Vagina (tissue), 2 donors: Measurements from ENCODE around the gene CCDC47. TPM values are rescaled to one million over a fixed set of nuclear protein-coding genes. Genes with fewer than 3 reads are reported as not detected.

ENCODE experiments used
- DNase-seq, 2 donors: peaks; one replicate each; pipeline ENCODE4 v3.0.0-alpha.2; 2017; ENCODE audit errors: extremely low spot score in 2 of 2
- H3K27ac ChIP-seq: fragments of 200-600 bp; sonication (generic); one replicate; pipeline ENCODE4 v1.5.1; 2019
- H3K27me3 ChIP-seq: fragments of 200-600 bp; sonication (generic); one replicate; pipeline ENCODE4 v1.5.1; 2019
- H3K36me3 ChIP-seq, 2 donors: fragments of 200-600 bp; sonication (generic); one replicate each; pipeline ENCODE4 v1.5.1; 2017 to 2019
- H3K4me1 ChIP-seq: fragments of 200-600 bp; sonication (generic); one replicate; pipeline ENCODE4 v1.5.1; 2019
- H3K4me3 ChIP-seq, 2 donors: fragments of 200-600 bp; sonication (generic); 1 replicate in 1 of 2; 2 replicates in 1 of 2; pipeline ENCODE4 v1.5.1; 2016 to 2019
- H3K9me3 ChIP-seq: fragments of 200-600 bp; sonication (generic); one replicate; pipeline ENCODE4 v1.5.1; 2019
- CTCF ChIP-seq, 3 experiments: fragments of 450-650 bp in 2 of 3; fragments of 200-600 bp in 1 of 3; sonication (generic) in 1 of 3; IDR thresholded peaks; one replicate each; pipeline ENCODE4 v1.5.1; 2017 to 2019; ENCODE audit warnings: antibody characterized with exemption in 3 of 3, mild to moderate bottlenecking in 2 of 3, moderate library complexity in 2 of 3
- POLR2A ChIP-seq, 2 donors: fragments of 450-650 bp; IDR thresholded peaks; one replicate each; pipeline ENCODE4 v1.6.1; 2017; ENCODE audit warnings: antibody characterized with exemption in 2 of 2, mild to moderate bottlenecking in 2 of 2, moderate library complexity in 2 of 2
- POLR2AphosphoS5 ChIP-seq, 2 donors: sonication (generic); formaldehyde crosslinking; IDR thresholded peaks; one replicate each; pipeline ENCODE4 v1.9.0; 2017; ENCODE audit warnings: antibody characterized with exemption in 2 of 2, mild to moderate bottlenecking in 2 of 2, low read depth in 1 of 2; ENCODE audit not compliant: insufficient read depth in 1 of 2
- intact Hi-C: fragments of 100-400 bp; cut with DNase I; formaldehyde crosslinking; loops from one replicate; pipeline ENCODE4 v1.15.1; 2023
- total RNA-seq: library from RNA; depleted of rRNA; stranded (reverse); fragments of >200 nt; gene quantifications from one replicate; pipeline ENCODE4 v1.2.3, GENCODE V29; 2016

The CCDC47 gene
- total RNA-seq, 1 donor from 2014 or later = 66.5 TPM

- Histone ChIP-seq H3K36me3 (peaks cover 0 to 39% of the 10 kb centered on the region in 2 donors), H3K27ac (no peak overlapping the region), H3K9me3 (no peaks in the 10 kb centered on the region), H3K27me3 (no peaks in the 10 kb centered on the region), H3K4me3 (no peak overlapping the region), H3K4me1 (peaks cover 9% of the 10 kb centered on the region)
- intact Hi-C loops = no loop called here
- DNase-seq = no peak
- no peak for TF ChIP-seq POLR2A (IDR thresholded peaks at IDR 0.05)
- TF ChIP-seq CTCF (IDR thresholded peaks at IDR 0.05) = no peak
- no peak for TF ChIP-seq POLR2AphosphoS5 (IDR thresholded peaks at IDR 0.05; ENCODE audit: insufficient read depth in 1 of 2, low read depth in 1 of 2)
Measured at GRCh38 chr17:63785556-63785955, 12.2 kb upstream of the CCDC47 start.

GRCh38 chr17:63783522-63783921 lies 10.1 kb upstream of the CCDC47 start:
- no peak for DNase-seq
- peaks cover 0 to 24% of the 10 kb centered on the region in 2 donors for H3K36me3 ChIP-seq
- TF ChIP-seq CTCF (IDR thresholded peaks at IDR 0.05) (no peak), POLR2AphosphoS5 (IDR thresholded peaks at IDR 0.05; ENCODE audit: insufficient read depth in 1 of 2, low read depth in 1 of 2) (no peak), POLR2A (IDR thresholded peaks at IDR 0.05) (no peak)
- no peaks in the 10 kb centered on the region for H3K9me3 ChIP-seq
- no peak overlapping the region for H3K4me3 ChIP-seq
- intact Hi-C loops = no loop called here
- no peak overlapping the region for H3K27ac ChIP-seq
- H3K4me1 ChIP-seq = peaks cover 26% of the 10 kb centered on the region
- H3K27me3 ChIP-seq = no peaks in the 10 kb centered on the region

DNA sequence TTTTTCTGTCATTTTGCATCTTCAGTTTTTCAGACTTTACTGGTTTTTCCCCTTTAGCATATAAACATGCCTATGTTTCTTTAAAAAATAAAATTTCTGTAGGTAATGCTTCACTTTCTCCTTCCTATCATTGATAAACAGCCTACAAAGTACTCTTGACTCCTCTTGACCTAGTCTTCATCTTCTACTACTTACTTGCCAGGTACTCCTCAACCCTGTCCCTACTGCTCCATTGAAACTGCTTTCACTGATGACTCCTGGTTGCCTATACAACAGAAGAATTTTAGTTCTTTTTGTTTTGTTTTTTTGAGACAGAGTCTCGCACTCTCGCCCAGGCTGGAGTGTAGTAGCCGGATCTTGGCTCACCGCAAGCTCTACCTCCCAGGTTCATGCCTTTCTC lies 7.5 kb upstream of the CCDC47 start:
- TF ChIP-seq POLR2AphosphoS5 (IDR thresholded peaks at IDR 0.05; ENCODE audit: insufficient read depth in 1 of 2, low read depth in 1 of 2) = no peak
- Histone ChIP-seq H3K27me3 (no peaks in the 10 kb centered on the region), H3K27ac (no peak overlapping the region), H3K4me1 (peaks cover 49% of the 10 kb centered on the region), H3K36me3 (peaks cover 0 to 3% of the 10 kb centered on the region in 2 donors), H3K4me3 (no peak overlapping the region), H3K9me3 (no peaks in the 10 kb centered on the region)
- no peak for DNase-seq
- intact Hi-C loops = no loop called here

DNA sequence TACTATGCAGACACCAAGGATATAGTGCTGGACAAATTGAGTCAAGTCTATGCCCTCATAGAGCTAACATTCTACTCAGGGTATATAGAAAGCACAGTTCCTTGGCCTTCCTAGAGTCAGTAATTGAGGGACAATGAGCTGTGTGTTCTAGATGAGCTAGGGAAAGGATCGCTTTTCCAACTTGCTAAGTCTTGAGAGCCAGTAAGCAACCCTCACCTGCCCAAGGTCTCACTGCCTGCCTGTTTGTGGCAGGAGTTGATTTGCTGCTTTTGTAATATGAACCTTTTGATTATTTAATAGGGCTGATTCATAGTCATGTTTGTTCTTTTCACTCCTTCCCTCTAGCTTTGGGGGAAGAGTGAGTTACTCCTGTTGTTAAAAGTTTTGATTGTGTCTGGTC lies 7.1 kb upstream of the CCDC47 start:
- TF ChIP-seq POLR2A (IDR thresholded peaks at IDR 0.05) (no peak), POLR2AphosphoS5 (IDR thresholded peaks at IDR 0.05; ENCODE audit: insufficient read depth in 1 of 2, low read depth in 1 of 2) (no peak), CTCF (IDR thresholded peaks at IDR 0.05) (no peak)
- peaks cover 0 to 3% of the 10 kb centered on the region in 2 donors for H3K36me3 ChIP-seq
- H3K4me3 ChIP-seq = no peak overlapping the region
- no peaks in the 10 kb centered on the region for H3K9me3 ChIP-seq
- no peak for DNase-seq
- intact Hi-C loops = no loop called here
- no peak overlapping the region for H3K27ac ChIP-seq
- no peaks in the 10 kb centered on the region for H3K27me3 ChIP-seq
- H3K4me1 ChIP-seq = peaks cover 54% of the 10 kb centered on the region

GRCh38 chr17:63775420-63775819 lies 2.0 kb upstream of the CCDC47 start:
- Histone ChIP-seq H3K27ac (peak overlapping the region; percentile 89), H3K4me3 (peak overlapping the region; percentile 70 to 73), H3K36me3 (peaks cover 0 to 3% of the 10 kb centered on the region in 2 donors), H3K4me1 (peaks cover 65% of the 10 kb centered on the region), H3K9me3 (no peaks in the 10 kb centered on the region), H3K27me3 (no peaks in the 10 kb centered on the region)
- intact Hi-C loops = no loop called here
- TF ChIP-seq POLR2AphosphoS5 (IDR thresholded peaks at IDR 0.05; ENCODE audit: insufficient read depth in 1 of 2, low read depth in 1 of 2) (no peak), CTCF (IDR thresholded peaks at IDR 0.05) (no peak), POLR2A (IDR thresholded peaks at IDR 0.05) (no peak)
- no peak for DNase-seq

GRCh38 chr17:63774969-63775265 lies 1.5 kb upstream of the CCDC47 start:
- peak overlapping the region; percentile 89 for H3K27ac ChIP-seq
- H3K4me1 ChIP-seq = peaks cover 60% of the 10 kb centered on the region
- no peak for DNase-seq
- no peaks in the 10 kb centered on the region for H3K9me3 ChIP-seq
- H3K27me3 ChIP-seq = no peaks in the 10 kb centered on the region
- H3K4me3 ChIP-seq = peak overlapping the region; percentile 70 to 73
- intact Hi-C loops = no loop called here
- TF ChIP-seq POLR2AphosphoS5 (IDR thresholded peaks at IDR 0.05; ENCODE audit: insufficient read depth in 1 of 2, low read depth in 1 of 2) (no peak), POLR2A (IDR thresholded peaks at IDR 0.05) (no peak), CTCF (IDR thresholded peaks at IDR 0.05) (no peak)
- peaks cover 0 to 3% of the 10 kb centered on the region in 2 donors for H3K36me3 ChIP-seq
